Measurements from ENCODE around the gene KAT7.
"Not testable (repeated sequence)": the region's sequence is repeated elsewhere in the genome, so short reads cannot be mapped to it uniquely, and the experiment has no call there.

Gene KAT7

GRCh38 chr17:49809056-49809455 is 20.6 kb downstream of the KAT7 start:
- no peak for DNase-seq (ENCODE audit: low read depth in 2 of 2)

- DNase-seq (ENCODE audit: low read depth in 2 of 2), result no peak
These were observed 26.5 kb downstream of the KAT7 start for GRCh38 chr17:49814781-49815529.

GRCh38 chr17:49815761-49816281 is 27.3 kb downstream of the KAT7 start:
- DNase-seq (ENCODE audit: low read depth in 2 of 2), result no peak

GRCh38 chr17:49817993-49818392 is 29.5 kb downstream of the KAT7 start:
- DNase-seq (ENCODE audit: low read depth in 2 of 2), result peak; percentile 4 to 14

- DNase-seq (ENCODE audit: low read depth in 2 of 2), result no peak
These were observed 30.7 kb downstream of the KAT7 start for GRCh38 chr17:49819138-49819537.

- no peak for DNase-seq (ENCODE audit: low read depth in 2 of 2)
These were observed 31.2 kb downstream of the KAT7 start for GRCh38 chr17:49819651-49820050.

- no peak for DNase-seq (ENCODE audit: low read depth in 2 of 2)
These were observed 32.3 kb downstream of the KAT7 start for GRCh38 chr17:49820773-49821172.

GRCh38 chr17:49821466-49821865 is 33.0 kb downstream of the KAT7 start:
- no peak for DNase-seq (ENCODE audit: low read depth in 2 of 2)

GRCh38 chr17:49821916-49822315 is 33.4 kb downstream of the KAT7 start:
- no peak for DNase-seq (ENCODE audit: low read depth in 2 of 2)

GRCh38 chr17:49822829-49823228 is 34.3 kb downstream of the KAT7 start:
- DNase-seq (ENCODE audit: low read depth in 2 of 2), result no peak

GRCh38 chr17:49823614-49824013 is 35.1 kb downstream of the KAT7 start:
- no peak for DNase-seq (ENCODE audit: low read depth in 2 of 2)

GRCh38 chr17:49825645-49826044 is 37.2 kb downstream of the KAT7 start:
- DNase-seq (ENCODE audit: low read depth in 2 of 2), result no peak

GRCh38 chr17:49828325-49828724 is 39.8 kb downstream of the KAT7 start:
- not testable (repeated sequence) for DNase-seq (ENCODE audit: low read depth in 2 of 2)

- DNase-seq (ENCODE audit: low read depth in 2 of 2), result no peak
These were observed 40.5 kb downstream of the KAT7 start for GRCh38 chr17:49829026-49829425.

GRCh38 chr17:49830605-49831004 is 42.1 kb downstream of the KAT7 start:
- no peak for DNase-seq (ENCODE audit: low read depth in 2 of 2)

GRCh38 chr17:49832840-49833599 is 44.5 kb downstream of the KAT7 start:
- no peak for DNase-seq (ENCODE audit: low read depth in 2 of 2)

GRCh38 chr17:49834118-49834743 is 45.8 kb downstream of the KAT7 start:
- no peak for DNase-seq (ENCODE audit: low read depth in 2 of 2)

GRCh38 chr17:49835472-49835871 is 47.0 kb downstream of the KAT7 start:
- DNase-seq (ENCODE audit: low read depth in 2 of 2), result no peak

- DNase-seq (ENCODE audit: low read depth in 2 of 2), result no peak
These were observed 47.9 kb downstream of the KAT7 start for GRCh38 chr17:49836111-49837030.

GRCh38 chr17:49839455-49839854 is 51.0 kb downstream of the KAT7 start:
- no peak for DNase-seq (ENCODE audit: low read depth in 2 of 2)

- no peak for DNase-seq (ENCODE audit: low read depth in 2 of 2)
These were observed 53.1 kb downstream of the KAT7 start for GRCh38 chr17:49841548-49841947.
